PFSK-1 (cell line): Measurements from ENCODE around the gene CSTF2T.

Source experiments
- POLR2AphosphoS5 ChIP-seq: IDR thresholded peaks from 2 replicates; pipeline ENCODE4 v1.6.1; 2012; ENCODE audit warnings: low read depth, mild to moderate bottlenecking, control low read depth, low read length, moderate library complexity
- TAF1 ChIP-seq: IDR thresholded peaks from 2 replicates; pipeline ENCODE4 v1.6.1; 2012; ENCODE audit warnings: low read length, control low read depth, borderline replicate concordance; ENCODE audit not compliant: insufficient read depth

DNA sequence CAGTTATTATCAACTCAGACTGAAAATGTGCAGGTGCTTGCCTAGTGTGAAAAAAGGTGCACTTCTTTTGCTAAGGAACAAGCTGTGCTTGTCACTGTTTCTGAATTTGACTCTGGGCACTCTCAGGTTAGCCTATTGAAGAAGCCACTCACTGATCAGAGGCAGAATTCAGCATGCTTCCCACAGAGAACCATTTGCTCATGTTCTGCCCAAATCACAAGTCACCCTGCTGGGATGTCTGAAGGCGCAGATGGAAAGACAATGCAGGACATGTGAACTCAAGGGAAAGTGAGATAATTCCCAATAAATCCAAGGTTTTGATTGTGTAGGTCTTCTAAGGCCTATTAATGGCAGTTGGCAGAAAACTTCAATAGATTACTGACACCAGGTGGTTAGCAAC, 47.8 kb upstream of the CSTF2T start:
- TF ChIP-seq POLR2AphosphoS5, result no peak
- TF ChIP-seq TAF1, result no peak
